Esophagus muscularis mucosa (tissue), 4 donors: ENCODE results near the gene LIMS1. TPM values are rescaled to one million over a fixed set of nuclear protein-coding genes. Genes with fewer than 3 reads are reported as not detected.
A peak's percentile ranks its signal among the peaks of the same experiment; 100 is the strongest.

Experiments used
- DNase-seq: peaks from one replicate; pipeline ENCODE4 v3.0.0-alpha.2; 2017; ENCODE audit errors: extremely low spot score
- H3K27ac ChIP-seq, 4 donors: fragments of 200-600 bp; sonication (generic); replicated peaks in 1 of 4; 1 replicate in 3 of 4; 2 replicates in 1 of 4; pipeline ENCODE4 v1.5.1; 2016 to 2019; ENCODE audit warnings: mild to moderate bottlenecking in 1 of 4
- H3K27me3 ChIP-seq, 4 donors: fragments of 200-600 bp; sonication (generic); one replicate each; pipeline versions ENCODE4 v1.5.1 to v1.6.0; 2016 to 2019
- H3K36me3 ChIP-seq, 4 donors: fragments of 200-600 bp; sonication (generic); one replicate each; pipeline ENCODE4 v1.5.1; 2016 to 2019
- H3K4me1 ChIP-seq, 4 donors: fragments of 200-600 bp; sonication (generic); one replicate each; pipeline ENCODE4 v1.5.1; 2016 to 2019
- H3K4me3 ChIP-seq, 4 donors: fragments of 200-600 bp; sonication (generic); 1 replicate in 2 of 4; 2 replicates in 2 of 4; pipeline ENCODE4 v1.5.1; 2016 to 2019; ENCODE audit warnings: mild to moderate bottlenecking in 4 of 4, moderate library complexity in 1 of 4
- H3K9me3 ChIP-seq, 4 donors: fragments of 200-600 bp; sonication (generic); 1 replicate in 3 of 4; 2 replicates in 1 of 4; pipeline ENCODE4 v1.5.1; 2016 to 2019
- EP300 ChIP-seq: sonication (generic); formaldehyde crosslinking; IDR thresholded peaks from one replicate; pipeline ENCODE4 v1.6.1; 2017; ENCODE audit warnings: antibody characterized with exemption
- POLR2A ChIP-seq: fragments of 450-650 bp; IDR thresholded peaks from one replicate; pipeline ENCODE4 v1.6.1; 2017; ENCODE audit warnings: antibody characterized with exemption, moderate library complexity, mild to moderate bottlenecking, low read depth
- POLR2AphosphoS5 ChIP-seq, 2 donors: sonication (generic); formaldehyde crosslinking; IDR thresholded peaks; one replicate each; pipeline ENCODE4 v1.6.1; 2017; ENCODE audit warnings: antibody characterized with exemption in 2 of 2
- WGBS: methylation state at CpG from one replicate; pipeline ENCODE4 v1.1.5; 2018; 5-methylcytosine and 5-hydroxymethylcytosine counted together
- intact Hi-C: fragments of 100-400 bp; cut with DNase I; formaldehyde crosslinking; loops from one replicate; pipeline ENCODE4 v1.15.1; 2023
- total RNA-seq, 4 donors: library from RNA; depleted of rRNA; stranded (reverse); fragments of >200 nt; gene quantifications; one replicate each; pipeline versions ENCODE4 v1.1.0 to v1.2.1, GENCODE V29; 2016
- TF ChIP-seq, protein P1 (sequence below), 3 experiments: fragments of 200-600 bp in 2 of 3; fragments of 450-650 bp in 1 of 3; sonication (generic) in 2 of 3; IDR thresholded peaks; one replicate each; pipeline ENCODE4 v1.5.1; 2017 to 2019; ENCODE audit warnings: antibody characterized with exemption in 3 of 3, mild to moderate bottlenecking in 2 of 3, moderate library complexity in 1 of 3

Gene LIMS1
- total RNA-seq, 4 donors from 2014 or later = 71.0 to 141 (median 123) TPM

DNA sequence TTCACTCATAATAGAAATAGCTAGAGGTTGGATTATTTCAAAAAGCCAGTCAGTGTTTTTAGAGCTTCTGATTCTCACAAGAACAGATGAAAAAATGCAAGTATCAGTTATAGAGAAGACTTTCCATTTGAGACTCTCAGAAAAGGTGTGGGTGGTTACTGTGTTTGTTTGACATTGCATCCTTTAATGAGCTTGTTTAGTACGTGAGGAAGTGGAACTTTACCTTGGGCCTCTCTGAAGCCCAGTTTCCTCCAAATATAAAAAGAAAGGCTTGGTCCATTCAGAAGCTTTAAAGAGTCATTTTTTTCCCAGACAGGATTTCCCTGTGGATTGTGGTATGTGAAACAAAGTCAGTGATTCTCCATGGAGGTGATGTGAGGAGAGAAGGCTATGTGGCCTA, 95.1 kb downstream of the LIMS1 start:
- H3K36me3 ChIP-seq = no peaks in the 10 kb centered on the region
- no peaks in the 10 kb centered on the region for H3K9me3 ChIP-seq
- no peak for DNase-seq
- H3K4me3 ChIP-seq = no peak overlapping the region
- 21% methylated on average over 1 of the region's 1 CpG for WGBS
- intact Hi-C loops = no loop called here
- peaks cover 21 to 72% (median 59%) of the 10 kb centered on the region in 4 donors for H3K4me1 ChIP-seq
- H3K27ac ChIP-seq = no peak overlapping the region
- TF ChIP-seq POLR2A = no peak
- TF ChIP-seq POLR2AphosphoS5 (IDR thresholded peaks at IDR 0.05) = no peak
- TF ChIP-seq EP300 = no peak
- TF ChIP-seq, protein P1, sequence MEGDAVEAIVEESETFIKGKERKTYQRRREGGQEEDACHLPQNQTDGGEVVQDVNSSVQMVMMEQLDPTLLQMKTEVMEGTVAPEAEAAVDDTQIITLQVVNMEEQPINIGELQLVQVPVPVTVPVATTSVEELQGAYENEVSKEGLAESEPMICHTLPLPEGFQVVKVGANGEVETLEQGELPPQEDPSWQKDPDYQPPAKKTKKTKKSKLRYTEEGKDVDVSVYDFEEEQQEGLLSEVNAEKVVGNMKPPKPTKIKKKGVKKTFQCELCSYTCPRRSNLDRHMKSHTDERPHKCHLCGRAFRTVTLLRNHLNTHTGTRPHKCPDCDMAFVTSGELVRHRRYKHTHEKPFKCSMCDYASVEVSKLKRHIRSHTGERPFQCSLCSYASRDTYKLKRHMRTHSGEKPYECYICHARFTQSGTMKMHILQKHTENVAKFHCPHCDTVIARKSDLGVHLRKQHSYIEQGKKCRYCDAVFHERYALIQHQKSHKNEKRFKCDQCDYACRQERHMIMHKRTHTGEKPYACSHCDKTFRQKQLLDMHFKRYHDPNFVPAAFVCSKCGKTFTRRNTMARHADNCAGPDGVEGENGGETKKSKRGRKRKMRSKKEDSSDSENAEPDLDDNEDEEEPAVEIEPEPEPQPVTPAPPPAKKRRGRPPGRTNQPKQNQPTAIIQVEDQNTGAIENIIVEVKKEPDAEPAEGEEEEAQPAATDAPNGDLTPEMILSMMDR (IDR thresholded peaks at IDR 0.05) = no peak
- H3K27me3 ChIP-seq = no peaks in the 10 kb centered on the region

DNA sequence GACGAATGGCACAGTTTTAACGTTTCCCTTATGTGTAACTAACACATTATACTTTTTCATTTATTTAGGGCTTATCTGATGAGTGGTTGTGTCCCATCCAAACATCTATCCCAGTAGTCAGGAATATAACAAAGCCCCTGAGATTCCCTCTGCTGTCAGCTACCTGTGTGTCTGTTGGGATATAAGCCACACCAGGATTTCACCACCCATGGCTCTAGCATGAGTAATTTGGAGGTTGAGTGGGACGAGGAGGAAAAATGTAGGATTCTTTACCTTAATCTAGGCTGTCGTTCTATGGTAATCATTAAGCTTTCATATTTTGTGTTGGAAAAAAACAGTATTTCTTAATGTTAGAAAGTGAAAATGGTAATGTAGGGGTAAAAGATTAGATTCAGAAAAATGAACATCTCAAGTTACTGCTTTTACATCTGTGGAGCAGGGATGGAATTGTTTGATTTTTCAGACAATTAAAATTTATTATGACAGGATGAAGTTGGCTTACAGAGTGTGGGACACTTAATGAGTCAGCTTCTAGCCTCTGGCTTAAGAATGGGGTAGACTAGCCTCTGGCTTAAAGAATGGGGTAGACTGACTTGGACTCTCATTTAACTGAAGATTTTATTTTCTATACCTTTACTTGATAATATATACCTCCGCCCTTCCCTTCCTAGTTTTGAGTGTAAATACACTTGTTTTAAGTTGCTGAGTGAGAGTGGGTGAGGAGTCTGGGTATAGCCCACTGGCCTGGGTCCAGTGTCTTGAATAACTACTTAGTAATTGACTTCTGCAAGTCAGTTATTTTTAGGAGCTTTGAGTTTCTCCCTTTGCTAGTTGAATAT, 96.5 kb downstream of the LIMS1 start:
- DNase-seq = no peak
- Histone ChIP-seq H3K4me1 (peaks cover 32 to 76% (median 62%) of the 10 kb centered on the region in 4 donors), H3K9me3 (no peaks in the 10 kb centered on the region), H3K27me3 (no peaks in the 10 kb centered on the region), H3K36me3 (no peaks in the 10 kb centered on the region), H3K27ac (no peak overlapping the region), H3K4me3 (no peak overlapping the region)
- TF ChIP-seq POLR2AphosphoS5 (IDR thresholded peaks at IDR 0.05) (no peak), POLR2A (no peak), EP300 (no peak)
- TF ChIP-seq, protein P1 (IDR thresholded peaks at IDR 0.05) = no peak
- intact Hi-C loops = no loop called here
- WGBS = 80% methylated on average over 5 of the region's 5 CpGs

DNA sequence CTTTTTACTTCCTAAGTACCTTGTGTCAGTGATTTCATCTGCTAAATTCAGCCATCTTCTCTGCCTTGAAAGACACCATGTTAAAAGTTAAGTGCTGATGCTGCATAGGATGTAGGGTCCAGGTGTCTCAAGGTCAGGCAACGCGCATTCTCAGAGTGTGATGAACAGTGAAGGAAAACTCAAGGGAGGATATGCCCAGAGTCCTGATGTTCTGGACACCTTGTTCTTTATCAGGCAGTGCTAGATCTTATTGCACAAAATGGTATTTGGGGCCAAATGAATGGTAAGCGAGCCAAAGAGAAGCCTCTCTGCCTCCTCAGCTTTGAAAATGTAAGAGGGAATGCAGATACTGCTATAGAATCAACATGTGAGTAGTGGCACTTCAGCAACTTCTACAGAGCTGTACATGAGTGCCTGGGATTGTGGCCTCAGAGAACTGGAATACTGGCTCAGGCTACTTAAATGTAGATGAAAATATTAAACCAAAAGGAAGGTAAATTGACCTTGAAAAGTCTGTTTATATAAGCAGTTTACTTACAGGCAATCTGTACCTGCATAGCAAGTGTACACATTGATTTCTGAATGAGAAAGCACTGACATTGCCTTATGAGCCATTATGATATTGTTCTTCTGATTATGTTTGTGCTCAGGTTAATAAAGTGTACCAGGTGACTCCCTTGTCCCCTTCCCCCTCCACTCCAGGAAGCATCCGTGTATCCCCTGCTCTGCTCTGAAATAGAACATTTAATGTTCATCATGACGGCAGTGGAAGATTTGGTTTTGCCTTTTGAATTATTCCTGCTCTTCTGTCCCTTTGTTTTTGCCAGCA, 98.3 kb downstream of the LIMS1 start:
- WGBS = 74% methylated on average over 5 of the region's 5 CpGs
- intact Hi-C loops = no loop called here
- no peaks in the 10 kb centered on the region for H3K36me3 ChIP-seq

DNA sequence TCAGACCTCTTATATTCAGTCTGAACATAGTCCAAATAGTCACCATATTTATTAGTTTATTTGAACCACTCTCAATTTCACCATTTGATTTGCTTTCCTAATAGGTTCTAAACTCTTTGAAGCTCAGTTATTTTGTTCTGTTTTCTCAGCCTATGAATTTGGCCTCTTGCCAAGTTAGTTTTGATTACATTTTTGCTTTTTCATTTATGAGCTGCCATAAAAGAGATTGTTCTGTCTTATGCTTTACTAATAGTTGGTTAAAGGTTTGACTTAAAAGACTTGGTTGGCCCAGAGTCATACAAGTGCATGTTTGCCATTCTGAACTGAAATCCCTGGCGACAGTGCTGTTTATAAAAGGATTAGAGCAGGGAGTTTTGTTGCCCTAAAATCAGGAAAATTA, 99.1 kb downstream of the LIMS1 start:
- intact Hi-C loops = no loop called here
- Histone ChIP-seq H3K36me3 (no peaks in the 10 kb centered on the region), H3K4me1 (peaks cover 58 to 86% (median 82%) of the 10 kb centered on the region in 4 donors), H3K27ac (peak overlapping the region in 2 of 4 donors; percentile 26 to 59), H3K9me3 (no peaks in the 10 kb centered on the region), H3K27me3 (no peaks in the 10 kb centered on the region), H3K4me3 (no peak overlapping the region)
- DNase-seq = no peak
- no peak for TF ChIP-seq EP300
- 52% methylated on average over 1 of the region's 1 CpG for WGBS

More for the DNA sequence above, 98.3 kb downstream of the LIMS1 start:
- Histone ChIP-seq H3K27ac (peak overlapping the region in 1 of 4 donors; percentile 59), H3K4me3 (no peak overlapping the region), H3K9me3 (no peaks in the 10 kb centered on the region), H3K4me1 (peaks cover 50 to 82% (median 77%) of the 10 kb centered on the region in 4 donors), H3K27me3 (no peaks in the 10 kb centered on the region)
- DNase-seq = no peak
- TF ChIP-seq EP300 (no peak), POLR2A (no peak), POLR2AphosphoS5 (IDR thresholded peaks at IDR 0.05) (no peak)
- TF ChIP-seq, protein P1 (IDR thresholded peaks at IDR 0.05) = no peak

DNA sequence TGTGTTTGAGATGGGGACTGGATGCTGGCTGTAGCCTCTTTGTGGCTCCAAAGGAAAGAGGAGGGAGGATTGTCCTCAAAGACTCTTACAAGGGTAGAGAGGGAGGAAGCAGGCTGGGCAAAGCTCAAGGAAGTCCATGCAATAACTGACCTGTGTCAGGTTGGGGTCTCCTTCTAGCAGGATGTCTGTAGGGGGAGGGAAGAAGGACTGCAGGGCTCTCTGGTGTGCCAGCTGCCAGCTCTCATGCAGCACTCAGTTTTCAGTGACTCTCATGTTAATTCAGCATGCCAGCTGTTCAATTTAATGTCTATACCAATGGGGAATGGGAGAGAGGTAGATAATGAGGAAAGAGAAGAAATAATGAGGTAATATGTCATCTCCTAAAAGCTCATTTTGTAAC, 99.7 kb downstream of the LIMS1 start:
- Histone ChIP-seq H3K4me1 (peaks cover 60 to 87% (median 84%) of the 10 kb centered on the region in 4 donors), H3K27ac (peak overlapping the region; percentile 23 to 59 (median 40)), H3K4me3 (no peak overlapping the region), H3K9me3 (no peaks in the 10 kb centered on the region), H3K36me3 (no peaks in the 10 kb centered on the region), H3K27me3 (no peaks in the 10 kb centered on the region)
- DNase-seq = no peak
- TF ChIP-seq POLR2AphosphoS5 (IDR thresholded peaks at IDR 0.05) (no peak), POLR2A (no peak), EP300 (no peak)
- TF ChIP-seq, protein P1 (IDR thresholded peaks at IDR 0.05) = no peak
- intact Hi-C loops = no loop called here
